Fibroblast of lung (primary cell): ENCODE results near the gene LANCL2.
"Not testable (repeated sequence)": the region's sequence is repeated elsewhere in the genome, so short reads cannot be mapped to it uniquely, and the experiment has no call there.

Source experiments
- CTCF ChIP-seq, 2 donors: IDR thresholded peaks in 1 of 2; conservative IDR thresholded peaks in 1 of 2; 1 replicate in 1 of 2; 2 replicates in 1 of 2; pipeline ENCODE4 v1.5.1; 2011 to 2012; ENCODE audit warnings: low read length in 2 of 2, control low read depth in 1 of 2, inconsistent platforms in 1 of 2, low read depth in 1 of 2, mild to moderate bottlenecking in 1 of 2
- EZH2 ChIP-seq: IDR thresholded peaks from 2 replicates; pipeline ENCODE4 v1.5.1; 2012; ENCODE audit warnings: low read length, control low read depth, mild to moderate bottlenecking; ENCODE audit errors: missing control alignments

GRCh38 chr7:55352947-55353273 is 12.2 kb upstream of the LANCL2 start:
- not testable (repeated sequence) for TF ChIP-seq CTCF (conservative IDR thresholded peaks at IDR 0.05 in 1 of 2, IDR thresholded peaks at IDR 0.05 in 1 of 2; ENCODE audit: low read depth in 1 of 2, low read length in 2 of 2); EZH2
